Stimulated activated CD4-positive, alpha-beta T cell treated with anti-CD3 and anti-CD28 coated beads, Interleukin-4, amount 100 ng/mL, for 48 hours (primary cell): ENCODE measurements around the gene BNC2.

Experiments
- DNase-seq, 2 donors: peaks; one replicate each; pipeline ENCODE4 v3.0.0-alpha.2; 2020; ENCODE audit warnings: low read depth in 2 of 2

The BNC2 gene

GRCh38 chr9:16716601-16717000 lies 153.9 kb downstream of the BNC2 start:
- no peak for DNase-seq

- DNase-seq = no peak
Observed at GRCh38 chr9:16715404-16715803, 155.1 kb downstream of the BNC2 start.

GRCh38 chr9:16712787-16713186 lies 157.7 kb downstream of the BNC2 start:
- no peak for DNase-seq

- no peak for DNase-seq
Observed at GRCh38 chr9:16710888-16711287, 159.6 kb downstream of the BNC2 start.

- no peak for DNase-seq
Observed at GRCh38 chr9:16709924-16710323, 160.5 kb downstream of the BNC2 start.

GRCh38 chr9:16708656-16709435 lies 161.6 kb downstream of the BNC2 start:
- no peak for DNase-seq

- DNase-seq = no peak
Observed at GRCh38 chr9:16705111-16705604, 165.3 kb downstream of the BNC2 start.

GRCh38 chr9:16704116-16705110 lies 166.1 kb downstream of the BNC2 start:
- DNase-seq = no peak

- DNase-seq = no peak
Observed at GRCh38 chr9:16701347-16701746, 169.1 kb downstream of the BNC2 start.

GRCh38 chr9:16693616-16694015 lies 176.9 kb downstream of the BNC2 start:
- no peak for DNase-seq

GRCh38 chr9:16690628-16691027 lies 179.8 kb downstream of the BNC2 start:
- no peak for DNase-seq

GRCh38 chr9:16690205-16690604 lies 180.3 kb downstream of the BNC2 start:
- DNase-seq = no peak

GRCh38 chr9:16689351-16689938 lies 181.0 kb downstream of the BNC2 start:
- no peak for DNase-seq

- DNase-seq = no peak
Observed at GRCh38 chr9:16688814-16689213, 181.7 kb downstream of the BNC2 start.

GRCh38 chr9:16687678-16688369 lies 182.6 kb downstream of the BNC2 start:
- DNase-seq = no peak

GRCh38 chr9:16683326-16683725 lies 187.1 kb downstream of the BNC2 start:
- no peak for DNase-seq

- DNase-seq = no peak
Observed at GRCh38 chr9:16682273-16682672, 188.2 kb downstream of the BNC2 start.

- no peak for DNase-seq
Observed at GRCh38 chr9:16681652-16681987, 188.8 kb downstream of the BNC2 start.

GRCh38 chr9:16680975-16681651 lies 189.4 kb downstream of the BNC2 start:
- no peak for DNase-seq

- no peak for DNase-seq
Observed at GRCh38 chr9:16680541-16680940, 189.9 kb downstream of the BNC2 start.

GRCh38 chr9:16679327-16679821 lies 191.1 kb downstream of the BNC2 start:
- DNase-seq = no peak
